EH (cell line): ENCODE results near the gene DNAJB4.
"Not testable (repeated sequence)": the region's sequence is repeated elsewhere in the genome, so short reads cannot be mapped to it uniquely, and the experiment has no call there.

Experiments
- DNase-seq: peaks from one replicate; pipeline ENCODE4 v3.0.0-alpha.2; 2015; ENCODE audit warnings: low read depth

Gene DNAJB4

DNA sequence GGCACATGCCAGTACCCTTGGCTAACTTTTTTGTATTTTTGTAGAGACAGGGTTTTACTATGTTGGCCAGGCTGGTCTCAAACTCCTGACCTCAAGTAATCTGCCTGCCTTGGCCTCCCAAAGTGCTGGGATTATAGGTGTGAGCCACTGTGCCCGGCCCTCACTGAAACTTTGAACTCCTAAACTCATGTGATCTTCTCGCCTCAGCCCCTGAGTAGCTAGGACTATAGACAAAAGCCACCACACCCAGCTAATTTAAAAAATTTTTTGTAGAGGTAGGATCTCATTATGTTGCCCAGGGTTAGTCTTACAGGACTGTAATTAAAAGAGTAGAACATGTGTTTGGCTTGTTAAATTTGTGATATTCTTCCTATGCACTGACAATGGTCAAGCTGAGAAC is 60.1 kb downstream of the DNAJB4 start:
- not testable (repeated sequence) for DNase-seq
